A673 (cell line): Measurements from ENCODE around the gene ADAMTSL3. TPM values are rescaled to one million over a fixed set of nuclear protein-coding genes. Genes with fewer than 3 reads are reported as not detected.

Experiments used
- BruUV-seq: library from RNA; stranded (reverse); fragments of 400-500 nt; replicated peaks from 2 replicates; lab custom pipeline; 2021; lab: Mats Ljungman, UMichigan
- CTCF ChIA-PET: fragments of 300-600 bp; sonication (Branson Sonifier 250); formaldehyde crosslinking; loops from one replicate; lab custom pipeline; 2022; ENCODE audit warnings: antibody characterized with exemption; lab: Charles Lee
- POLR2A ChIA-PET: fragments of 300-600 bp; sonication (Branson Sonifier 250); formaldehyde crosslinking; loops from one replicate; lab custom pipeline; 2022; ENCODE audit warnings: antibody characterized with exemption; ENCODE audit not compliant: low non-redundant PET; lab: Charles Lee
- DNase-seq: peaks from one replicate; pipeline ENCODE4 v3.0.0-alpha.2; 2015; ENCODE audit warnings: low spot score
- H3K27ac ChIP-seq: fragments of 200-600 bp; sonication (generic); 2 replicates; pipeline ENCODE4 v1.5.1; 2016; ENCODE audit warnings: mixed run types, low read depth, mild to moderate bottlenecking, mixed read lengths, antibody characterized with exemption, low read length; ENCODE audit not compliant: poor library complexity, severe bottlenecking
- H3K27me3 ChIP-seq: fragments of 200-600 bp; sonication (generic); replicated peaks from 2 replicates; pipeline ENCODE4 v1.6.1; 2017; ENCODE audit warnings: mixed run types, low read depth, mild to moderate bottlenecking, mixed read lengths, antibody characterized with exemption, low read length; ENCODE audit not compliant: insufficient read depth, poor library complexity
- H3K36me3 ChIP-seq: fragments of 200-600 bp; sonication (generic); 2 replicates; pipeline ENCODE4 v1.6.1; 2016; ENCODE audit warnings: mixed run types, mild to moderate bottlenecking, mixed read lengths, antibody characterized with exemption, low read length; ENCODE audit not compliant: insufficient read depth, poor library complexity, severe bottlenecking
- H3K4me1 ChIP-seq: fragments of 200-600 bp; sonication (generic); 2 replicates; pipeline ENCODE4 v1.6.1; 2017; ENCODE audit warnings: mixed run types, mild to moderate bottlenecking, mixed read lengths, antibody characterized with exemption, low read length; ENCODE audit not compliant: insufficient read depth, poor library complexity, severe bottlenecking
- H3K4me3 ChIP-seq: fragments of 200-600 bp; sonication (generic); 2 replicates; pipeline ENCODE4 v1.5.1; 2016; ENCODE audit warnings: low read depth, mixed run types, mild to moderate bottlenecking, mixed read lengths, low read length; ENCODE audit not compliant: poor library complexity, severe bottlenecking
- H3K9me3 ChIP-seq: fragments of 200-600 bp; sonication (generic); 2 replicates; pipeline ENCODE4 v1.6.1; 2016; ENCODE audit warnings: mixed run types, low read depth, mild to moderate bottlenecking, mixed read lengths, antibody characterized with exemption, low read length; ENCODE audit not compliant: poor library complexity, severe bottlenecking
- CTCF ChIP-seq: fragments of 300-800, 200-600 bp; sonication (generic); conservative IDR thresholded peaks from 2 replicates; pipeline ENCODE4 v1.5.1; 2017; ENCODE audit warnings: low read depth, mild to moderate bottlenecking, antibody characterized with exemption, low read length, moderate library complexity, mixed read lengths
- EZH2 ChIP-seq: fragments of 200-600 bp; sonication (generic); IDR thresholded peaks from 2 replicates; pipeline ENCODE4 v1.6.1; 2017; ENCODE audit warnings: borderline replicate concordance, low read depth, mild to moderate bottlenecking, mixed read lengths, antibody characterized with exemption, low read length; ENCODE audit not compliant: poor library complexity, severe bottlenecking
- intact Hi-C: fragments of 100-400 bp; cut with micrococcal nuclease; formaldehyde crosslinking; loops from one replicate; pipeline ENCODE4 v1.10.0; 2022; ENCODE audit not compliant: unreplicated experiment
- total RNA-seq: library from RNA; stranded (reverse); gene quantifications from 2 replicates; pipeline ENCODE4 v1.2.3, GENCODE V29; 2021

Gene ADAMTSL3
- total RNA-seq, 1 experiment from 2014 or later = 0.95 TPM

DNA sequence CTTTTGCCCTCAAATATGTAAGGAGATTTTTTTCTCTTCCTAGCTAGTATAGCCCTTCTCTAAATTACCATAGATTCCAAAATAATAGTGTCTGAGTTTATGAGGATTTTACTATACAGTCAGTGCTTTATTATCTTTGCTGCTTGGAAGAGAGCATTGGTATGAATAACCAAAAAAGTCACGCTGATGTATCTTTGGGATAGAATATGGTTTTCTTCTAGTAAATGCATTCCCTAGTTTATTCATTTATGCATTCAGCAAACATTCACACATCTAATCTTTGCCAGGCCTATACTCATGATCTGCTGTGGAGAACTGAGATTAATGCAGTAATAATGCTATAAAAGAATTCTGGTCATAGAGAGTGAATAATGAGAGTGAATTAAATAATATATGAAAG lies 356.3 kb downstream of the ADAMTSL3 start:
- no peak overlapping the region for H3K4me3 ChIP-seq
- no peaks in the 10 kb centered on the region for H3K4me1 ChIP-seq
- no TSS peak for BruUV-seq
- CTCF ChIA-PET = no interaction called here
- DNase-seq = no peak
- no peaks in the 10 kb centered on the region for H3K9me3 ChIP-seq
- no peak overlapping the region for H3K27ac ChIP-seq
- no peaks in the 10 kb centered on the region for H3K27me3 ChIP-seq
- TF ChIP-seq EZH2 = no peak
- TF ChIP-seq CTCF = no peak
- intact Hi-C loops = no loop called here
- H3K36me3 ChIP-seq = no peaks in the 10 kb centered on the region
- POLR2A ChIA-PET = no interaction called here

GRCh38 chr15:84016371-84016770 lies 362.4 kb downstream of the ADAMTSL3 start:
- no peaks in the 10 kb centered on the region for H3K9me3 ChIP-seq
- CTCF ChIA-PET = no interaction called here
- TF ChIP-seq EZH2 (no peak), CTCF (no peak)
- no peak overlapping the region for H3K27ac ChIP-seq
- DNase-seq = no peak
- H3K27me3 ChIP-seq = no peaks in the 10 kb centered on the region
- H3K36me3 ChIP-seq = no peaks in the 10 kb centered on the region
- H3K4me3 ChIP-seq = no peak overlapping the region
- H3K4me1 ChIP-seq = no peaks in the 10 kb centered on the region
- BruUV-seq = no TSS peak
- POLR2A ChIA-PET = no interaction called here
- intact Hi-C loops = no loop called here

DNA sequence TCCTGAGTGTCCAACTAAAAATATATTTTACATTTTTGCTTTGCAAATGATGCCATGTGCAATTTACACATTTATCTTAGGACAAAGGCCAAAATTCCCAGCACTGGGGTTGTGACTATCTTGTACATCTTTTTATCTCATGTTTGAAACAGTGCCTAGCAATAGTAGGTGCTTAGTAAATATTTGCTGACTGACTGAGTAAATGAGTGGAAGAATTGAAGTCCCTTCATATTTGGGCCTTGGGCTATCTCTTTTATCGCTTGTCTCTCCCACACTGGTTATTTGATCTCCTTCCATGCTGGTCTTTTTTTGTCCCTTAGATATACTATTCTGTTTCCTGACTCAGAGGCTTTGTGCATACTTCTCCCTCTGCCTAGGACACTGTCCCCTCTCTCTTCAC lies 368.6 kb downstream of the ADAMTSL3 start:
- no peaks in the 10 kb centered on the region for H3K36me3 ChIP-seq
- ChIA-PET CTCF (no interaction called here), POLR2A (no interaction called here)
- H3K9me3 ChIP-seq = no peaks in the 10 kb centered on the region
- no peaks in the 10 kb centered on the region for H3K4me1 ChIP-seq
- intact Hi-C loops = loop anchor here (10.0 kb wide), 2 partner anchors 288 to 778 kb away; no protein-coding TSS in a partner anchor
- no TSS peak for BruUV-seq
- H3K4me3 ChIP-seq = no peak overlapping the region
- no peak overlapping the region for H3K27ac ChIP-seq
- H3K27me3 ChIP-seq = peaks cover 3% of the 10 kb centered on the region
- DNase-seq = no peak
- TF ChIP-seq EZH2 (no peak), CTCF (no peak)
